Activated CD8-positive, alpha-beta T cell treated with anti-CD3 and anti-CD28 coated beads, Interleukin-2, amount 10 ng/mL, durations not matched to agents 7 days and 5 days (primary cell): ENCODE data around the gene PSMD12. TPM values are rescaled to one million over a fixed set of nuclear protein-coding genes. Genes with fewer than 3 reads are reported as not detected.
"Not testable (repeated sequence)": the region's sequence is repeated elsewhere in the genome, so short reads cannot be mapped to it uniquely, and the experiment has no call there.

Experiments used
- ATAC-seq: fragments of 150-1000 bp; cut with Tn5 transposase; one replicate; pipeline ENCODE4 v1.10.0; 2021; ENCODE audit warnings: moderate library complexity
- CTCF ChIA-PET: fragments of 350-600 bp; sonication (Branson Sonifier 250); formaldehyde crosslinking; loops from one replicate; lab custom pipeline; 2021; ENCODE audit warnings: antibody characterized with exemption; lab: Charles Lee
- POLR2A ChIA-PET: fragments of 350-600 bp; sonication (Branson Sonifier 250); formaldehyde crosslinking; loops from one replicate; lab custom pipeline; 2021; ENCODE audit warnings: antibody characterized with exemption; lab: Charles Lee
- DNase-seq: peaks from one replicate; pipeline ENCODE4 v3.0.0-alpha.2; 2020
- H3K27ac Mint-ChIP-seq: one replicate; pipeline ENCODE4 v1.8.0; 2021; ENCODE audit warnings: mild to moderate bottlenecking, mixed read lengths
- H3K27me3 Mint-ChIP-seq: one replicate; pipeline ENCODE4 v1.8.0; 2021; ENCODE audit warnings: low read depth, mixed read lengths
- H3K36me3 Mint-ChIP-seq: one replicate; pipeline ENCODE4 v1.8.0; 2021; ENCODE audit warnings: low read depth, mixed read lengths
- H3K4me1 Mint-ChIP-seq: one replicate; pipeline ENCODE4 v1.8.0; 2021; ENCODE audit warnings: low read depth, mixed read lengths
- H3K4me3 Mint-ChIP-seq: one replicate; pipeline ENCODE4 v1.8.0; 2021; ENCODE audit warnings: mild to moderate bottlenecking, mixed read lengths
- H3K9me3 Mint-ChIP-seq: one replicate; pipeline ENCODE4 v1.8.0; 2022; ENCODE audit warnings: mixed read lengths; ENCODE audit not compliant: insufficient read depth
- total RNA-seq, 2 experiments: library from RNA; stranded (reverse); gene quantifications; one replicate each; pipeline ENCODE4 v1.2.3, GENCODE V29; 2021

The PSMD12 gene
- total RNA-seq, 2 experiments from 2014 or later: 49.4 to 53.9 TPM

GRCh38 chr17:67326959-67327745 lies 39.2 kb downstream of the PSMD12 start:
- H3K4me1 Mint-ChIP-seq, H3K9me3 Mint-ChIP-seq, POLR2A ChIA-PET, ATAC-seq, DNase-seq, H3K27ac Mint-ChIP-seq, H3K36me3 Mint-ChIP-seq, CTCF ChIA-PET, H3K27me3 Mint-ChIP-seq, H3K4me3 Mint-ChIP-seq: not testable (repeated sequence)

GRCh38 chr17:67326440-67326839 lies 39.9 kb downstream of the PSMD12 start:
- no peak overlapping the region for H3K27ac Mint-ChIP-seq
- ChIA-PET POLR2A (no interaction called here), CTCF (no interaction called here)
- no peaks in the 10 kb centered on the region for H3K36me3 Mint-ChIP-seq
- no peaks in the 10 kb centered on the region for H3K27me3 Mint-ChIP-seq
- H3K9me3 Mint-ChIP-seq: no peaks in the 10 kb centered on the region
- no peak overlapping the region for H3K4me3 Mint-ChIP-seq
- DNase-seq (no peak), ATAC-seq (no peak)
- no peaks in the 10 kb centered on the region for H3K4me1 Mint-ChIP-seq

- ChIA-PET CTCF (no interaction called here), POLR2A (no interaction called here)
- H3K4me1 Mint-ChIP-seq: no peaks in the 10 kb centered on the region
- no peaks in the 10 kb centered on the region for H3K27me3 Mint-ChIP-seq
- H3K36me3 Mint-ChIP-seq: no peaks in the 10 kb centered on the region
- DNase-seq (no peak), ATAC-seq (no peak)
- H3K27ac Mint-ChIP-seq: no peak overlapping the region
- no peak overlapping the region for H3K4me3 Mint-ChIP-seq
- no peaks in the 10 kb centered on the region for H3K9me3 Mint-ChIP-seq
Measured at GRCh38 chr17:67324330-67324729, 42.0 kb downstream of the PSMD12 start.

- H3K4me1 Mint-ChIP-seq: no peaks in the 10 kb centered on the region
- no peak overlapping the region for H3K4me3 Mint-ChIP-seq
- CTCF ChIA-PET: no interaction called here
- no peak for ATAC-seq
- H3K27me3 Mint-ChIP-seq: no peaks in the 10 kb centered on the region
- no peak for DNase-seq
- H3K36me3 Mint-ChIP-seq: no peaks in the 10 kb centered on the region
- POLR2A ChIA-PET: no interaction called here
- H3K9me3 Mint-ChIP-seq: no peaks in the 10 kb centered on the region
- no peak overlapping the region for H3K27ac Mint-ChIP-seq
Measured at GRCh38 chr17:67323445-67323844, 42.9 kb downstream of the PSMD12 start.

- ATAC-seq (no peak), DNase-seq (no peak)
- H3K27me3 Mint-ChIP-seq: no peaks in the 10 kb centered on the region
- no peak overlapping the region for H3K27ac Mint-ChIP-seq
- ChIA-PET POLR2A (no interaction called here), CTCF (interaction anchor here (0.8 kb wide), 1 partner anchor 28 kb away, joined by 3 read pairs; no protein-coding TSS in a partner anchor)
- no peak overlapping the region for H3K4me3 Mint-ChIP-seq
- no peaks in the 10 kb centered on the region for H3K36me3 Mint-ChIP-seq
- H3K4me1 Mint-ChIP-seq: no peaks in the 10 kb centered on the region
- H3K9me3 Mint-ChIP-seq: no peaks in the 10 kb centered on the region
Measured at GRCh38 chr17:67322042-67322787, 44.2 kb downstream of the PSMD12 start.

GRCh38 chr17:67321486-67321885 lies 44.9 kb downstream of the PSMD12 start:
- CTCF ChIA-PET, H3K4me1 Mint-ChIP-seq, DNase-seq, H3K9me3 Mint-ChIP-seq, POLR2A ChIA-PET, H3K27ac Mint-ChIP-seq, H3K27me3 Mint-ChIP-seq, H3K36me3 Mint-ChIP-seq, H3K4me3 Mint-ChIP-seq, ATAC-seq: not testable (repeated sequence)

GRCh38 chr17:67316781-67317180 lies 49.6 kb downstream of the PSMD12 start:
- ChIA-PET CTCF (interaction anchor here (2.0 kb wide), 1 partner anchor 96 kb away, joined by 6 read pairs; no protein-coding TSS in a partner anchor), POLR2A (no interaction called here)
- no peak for ATAC-seq
- no peak overlapping the region for H3K27ac Mint-ChIP-seq
- no peaks in the 10 kb centered on the region for H3K36me3 Mint-ChIP-seq
- DNase-seq: no peak
- no peaks in the 10 kb centered on the region for H3K27me3 Mint-ChIP-seq
- no peaks in the 10 kb centered on the region for H3K9me3 Mint-ChIP-seq
- no peaks in the 10 kb centered on the region for H3K4me1 Mint-ChIP-seq
- no peak overlapping the region for H3K4me3 Mint-ChIP-seq

- Mint-ChIP-seq H3K36me3 (no peaks in the 10 kb centered on the region), H3K4me1 (no peaks in the 10 kb centered on the region), H3K27ac (no peak overlapping the region), H3K27me3 (no peaks in the 10 kb centered on the region), H3K4me3 (no peak overlapping the region), H3K9me3 (no peaks in the 10 kb centered on the region)
- ChIA-PET CTCF (interaction anchor here (2.0 kb wide), 1 partner anchor 95 kb away, joined by 6 read pairs; no protein-coding TSS in a partner anchor), POLR2A (no interaction called here)
- ATAC-seq (no peak), DNase-seq (no peak)
Measured at GRCh38 chr17:67315865-67316264, 50.5 kb downstream of the PSMD12 start.

- no peaks in the 10 kb centered on the region for H3K9me3 Mint-ChIP-seq
- H3K27me3 Mint-ChIP-seq: no peaks in the 10 kb centered on the region
- DNase-seq (no peak), ATAC-seq (no peak)
- no peaks in the 10 kb centered on the region for H3K4me1 Mint-ChIP-seq
- CTCF ChIA-PET: interaction anchor here (3.0 kb wide), 1 partner anchor 91 kb away, joined by 7 read pairs; no protein-coding TSS in a partner anchor
- no peak overlapping the region for H3K4me3 Mint-ChIP-seq
- H3K27ac Mint-ChIP-seq: no peak overlapping the region
- no peaks in the 10 kb centered on the region for H3K36me3 Mint-ChIP-seq
- POLR2A ChIA-PET: no interaction called here
Measured at GRCh38 chr17:67312265-67312664, 54.1 kb downstream of the PSMD12 start.

GRCh38 chr17:67311575-67311974 lies 54.8 kb downstream of the PSMD12 start:
- ChIA-PET CTCF (interaction anchor here (3.0 kb wide), 1 partner anchor 91 kb away, joined by 7 read pairs; no protein-coding TSS in a partner anchor), POLR2A (interaction anchor here (0.6 kb wide), 1 partner anchor 499 kb away, joined by 3 read pairs; no protein-coding TSS in a partner anchor)
- DNase-seq: no peak

GRCh38 chr17:67310406-67310805 lies 56.0 kb downstream of the PSMD12 start:
- H3K27me3 Mint-ChIP-seq: no peaks in the 10 kb centered on the region
- H3K27ac Mint-ChIP-seq: no peak overlapping the region
- no peaks in the 10 kb centered on the region for H3K36me3 Mint-ChIP-seq
- no peak for ATAC-seq
- no peaks in the 10 kb centered on the region for H3K4me1 Mint-ChIP-seq
- POLR2A ChIA-PET: no interaction called here
- CTCF ChIA-PET: interaction anchor here (3.0 kb wide), 1 partner anchor 89 kb away, joined by 7 read pairs; no protein-coding TSS in a partner anchor
- H3K4me3 Mint-ChIP-seq: no peak overlapping the region
- DNase-seq: no peak
- no peaks in the 10 kb centered on the region for H3K9me3 Mint-ChIP-seq

More at GRCh38 chr17:67311575-67311974, 54.8 kb downstream of the PSMD12 start:
- Mint-ChIP-seq H3K27me3 (no peaks in the 10 kb centered on the region), H3K36me3 (no peaks in the 10 kb centered on the region), H3K4me1 (no peaks in the 10 kb centered on the region), H3K4me3 (no peak overlapping the region), H3K9me3 (no peaks in the 10 kb centered on the region), H3K27ac (no peak overlapping the region)
- ATAC-seq: no peak
